ENCODE measurements around the gene TMC1. TPM values are rescaled to one million over a fixed set of nuclear protein-coding genes. Genes with fewer than 3 reads are reported as not detected.

Gene TMC1
- total and polyA plus RNA-seq, 4 experiments from 2014 or later: not detected

DNA sequence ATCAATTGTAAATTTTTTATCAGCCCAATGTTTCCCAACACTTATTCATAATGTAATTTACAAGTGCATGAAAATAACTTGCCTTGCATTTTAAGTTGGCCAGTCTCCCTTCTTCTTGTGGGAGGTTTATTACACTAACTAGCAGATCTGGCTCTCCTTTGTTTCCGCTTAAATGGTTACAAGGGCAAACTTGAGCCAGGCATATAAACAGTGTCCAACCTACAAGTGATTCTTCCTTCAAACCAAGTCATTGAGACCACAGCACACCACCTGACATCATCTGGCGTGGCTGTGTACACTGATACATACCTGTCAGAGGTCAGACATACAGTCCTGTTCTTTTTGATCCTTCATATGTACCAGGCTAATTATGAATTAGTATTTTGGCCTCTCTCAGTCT, 351.3 kb downstream of the TMC1 start:
- CTCF ChIA-PET (ENCODE audit: partially characterized antibody): no interaction called here
- no peak overlapping the region for H3K4me3 ChIP-seq (ENCODE audit: low read length in 2 of 2)
- no peaks in the 10 kb centered on the region for H3K36me3 Mint-ChIP-seq

DNA sequence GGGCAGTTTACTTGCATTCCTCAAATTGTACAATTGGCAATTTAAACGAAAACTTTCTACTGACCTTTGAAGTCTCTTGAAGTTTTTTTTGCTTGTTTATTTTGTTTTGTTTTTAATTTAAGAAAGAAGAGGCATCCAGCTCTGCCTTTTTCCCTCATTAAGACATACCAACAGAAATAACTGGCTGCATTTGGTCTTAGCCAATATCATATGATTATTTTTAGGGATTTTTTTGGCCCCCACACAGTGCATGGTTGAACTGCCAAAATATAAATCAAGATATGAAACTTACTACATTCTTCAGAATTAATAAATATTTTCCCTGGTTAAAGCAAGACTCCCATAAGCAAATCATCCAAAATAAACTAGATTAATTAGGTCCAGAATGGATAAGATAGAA, 352.0 kb downstream of the TMC1 start:
- no peak overlapping the region for H3K4me3 Mint-ChIP-seq
- CTCF ChIA-PET (ENCODE audit: partially characterized antibody): no interaction called here
- H3K9me3 Mint-ChIP-seq: no peaks in the 10 kb centered on the region

More for the DNA sequence above, 351.3 kb downstream of the TMC1 start:
- intact Hi-C loops (cut with micrococcal nuclease): no loop called here
- H3K27me3 ChIP-seq (ENCODE audit: insufficient read depth, low read length): no peaks in the 10 kb centered on the region
- H3K27me3 Mint-ChIP-seq: peaks cover 4% of the 10 kb centered on the region in 2 donors
- no peak overlapping the region for H3K27ac Mint-ChIP-seq
- no peak overlapping the region for H3K4me3 Mint-ChIP-seq
- H3K9me3 ChIP-seq (ENCODE audit: control insufficient read depth in 1 of 2, low read length in 2 of 2): no peaks in the 10 kb centered on the region
- no peaks in the 10 kb centered on the region for H3K4me1 ChIP-seq (ENCODE audit: insufficient read depth, low read length)
- DNase-seq: no peak
- H3K27ac ChIP-seq (ENCODE audit: low read depth, low read length): no peak overlapping the region
- POLR2A ChIA-PET (ENCODE audit: partially characterized antibody): no interaction called here
- H3K4me1 Mint-ChIP-seq: no peaks in the 10 kb centered on the region
- H3K9me3 Mint-ChIP-seq: peaks cover 0 to 2% (median 0%) of the 10 kb centered on the region in 8 donors
- H3K36me3 ChIP-seq (ENCODE audit: insufficient read depth, low read length): no peaks in the 10 kb centered on the region

DNA sequence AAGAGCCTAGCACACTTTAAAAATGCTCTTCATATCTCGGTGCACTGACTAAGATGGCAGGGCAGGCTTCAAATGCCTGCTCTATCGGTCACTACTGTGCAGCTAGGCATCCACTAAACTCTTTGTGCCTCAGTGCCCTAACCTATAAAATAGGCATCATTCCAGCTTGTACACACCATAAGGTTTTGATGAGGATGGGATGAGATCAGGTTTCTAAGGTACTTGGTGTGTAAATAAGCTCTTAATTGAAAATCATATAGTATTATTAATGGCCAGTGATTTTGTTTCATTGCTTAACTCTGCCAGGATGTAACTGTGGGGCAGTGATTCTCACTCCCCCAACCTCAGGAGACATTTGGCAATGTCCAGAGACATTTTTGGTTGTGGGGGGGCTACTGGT, 352.9 kb downstream of the TMC1 start:
- Mint-ChIP-seq H3K27ac (no peak overlapping the region), H3K36me3 (no peaks in the 10 kb centered on the region), H3K27me3 (peaks cover 2% of the 10 kb centered on the region in 2 donors), H3K9me3 (no peaks in the 10 kb centered on the region), H3K4me1 (no peaks in the 10 kb centered on the region), H3K4me3 (no peak overlapping the region)
- no peaks in the 10 kb centered on the region for H3K9me3 ChIP-seq (ENCODE audit: control insufficient read depth in 1 of 2, low read length in 2 of 2)
- H3K27me3 ChIP-seq (ENCODE audit: insufficient read depth, low read length): no peaks in the 10 kb centered on the region
- no peak for DNase-seq
- H3K27ac ChIP-seq (ENCODE audit: low read depth, low read length): no peak overlapping the region
- intact Hi-C loops (cut with micrococcal nuclease): no loop called here
- ChIA-PET CTCF (ENCODE audit: partially characterized antibody) (no interaction called here), POLR2A (ENCODE audit: partially characterized antibody) (no interaction called here)
- H3K4me3 ChIP-seq (ENCODE audit: low read length in 2 of 2): no peak overlapping the region
- no peaks in the 10 kb centered on the region for H3K4me1 ChIP-seq (ENCODE audit: insufficient read depth, low read length)
- H3K36me3 ChIP-seq (ENCODE audit: insufficient read depth, low read length): no peaks in the 10 kb centered on the region

More for the DNA sequence above, 352.0 kb downstream of the TMC1 start:
- no peak overlapping the region for H3K27ac Mint-ChIP-seq
- H3K9me3 ChIP-seq (ENCODE audit: control insufficient read depth in 1 of 2, low read length in 2 of 2): no peaks in the 10 kb centered on the region
- intact Hi-C loops (cut with micrococcal nuclease): no loop called here
- POLR2A ChIA-PET (ENCODE audit: partially characterized antibody): no interaction called here
- H3K27me3 Mint-ChIP-seq: peaks cover 2 to 4% of the 10 kb centered on the region in 2 donors
- H3K36me3 ChIP-seq (ENCODE audit: insufficient read depth, low read length): no peaks in the 10 kb centered on the region
- no peak overlapping the region for H3K4me3 ChIP-seq (ENCODE audit: low read length in 2 of 2)
- no peaks in the 10 kb centered on the region for H3K27me3 ChIP-seq (ENCODE audit: insufficient read depth, low read length)
- no peak overlapping the region for H3K27ac ChIP-seq (ENCODE audit: low read depth, low read length)
- no peak for DNase-seq
- H3K4me1 ChIP-seq (ENCODE audit: insufficient read depth, low read length): no peaks in the 10 kb centered on the region
- H3K4me1 Mint-ChIP-seq: no peaks in the 10 kb centered on the region
- H3K36me3 Mint-ChIP-seq: no peaks in the 10 kb centered on the region

DNA sequence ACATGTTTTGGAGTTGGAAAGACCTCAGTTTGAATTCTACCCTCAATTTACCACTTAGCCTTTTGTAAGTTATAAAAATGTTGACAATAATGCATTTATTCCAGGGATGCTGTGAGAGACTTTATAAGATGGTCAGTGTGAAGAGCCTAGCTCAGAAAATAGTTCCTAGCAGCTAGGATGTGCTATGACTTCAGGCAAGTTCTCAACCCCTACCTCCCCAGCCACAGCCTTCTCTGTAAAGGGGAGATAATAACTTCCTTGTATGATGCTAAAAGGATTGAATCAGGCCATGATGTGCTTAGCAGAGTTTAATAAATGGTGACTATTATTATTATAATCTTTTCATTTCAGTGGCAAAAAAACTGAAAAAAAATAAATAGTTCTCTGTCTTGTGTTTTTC, 353.8 kb downstream of the TMC1 start:
- Mint-ChIP-seq H3K4me3 (no peak overlapping the region), H3K27ac (no peak overlapping the region), H3K36me3 (no peaks in the 10 kb centered on the region), H3K27me3 (peaks cover 2% of the 10 kb centered on the region in 2 donors), H3K9me3 (no peaks in the 10 kb centered on the region), H3K4me1 (no peaks in the 10 kb centered on the region)
- DNase-seq: no peak
- Histone ChIP-seq H3K36me3 (ENCODE audit: insufficient read depth, low read length) (no peaks in the 10 kb centered on the region), H3K27me3 (ENCODE audit: insufficient read depth, low read length) (no peaks in the 10 kb centered on the region), H3K4me1 (ENCODE audit: insufficient read depth, low read length) (no peaks in the 10 kb centered on the region), H3K4me3 (ENCODE audit: low read length in 2 of 2) (no peak overlapping the region), H3K27ac (ENCODE audit: low read depth, low read length) (no peak overlapping the region), H3K9me3 (ENCODE audit: control insufficient read depth in 1 of 2, low read length in 2 of 2) (no peaks in the 10 kb centered on the region)
- ChIA-PET POLR2A (ENCODE audit: partially characterized antibody) (no interaction called here), CTCF (ENCODE audit: partially characterized antibody) (no interaction called here)
- intact Hi-C loops (cut with micrococcal nuclease): no loop called here

DNA sequence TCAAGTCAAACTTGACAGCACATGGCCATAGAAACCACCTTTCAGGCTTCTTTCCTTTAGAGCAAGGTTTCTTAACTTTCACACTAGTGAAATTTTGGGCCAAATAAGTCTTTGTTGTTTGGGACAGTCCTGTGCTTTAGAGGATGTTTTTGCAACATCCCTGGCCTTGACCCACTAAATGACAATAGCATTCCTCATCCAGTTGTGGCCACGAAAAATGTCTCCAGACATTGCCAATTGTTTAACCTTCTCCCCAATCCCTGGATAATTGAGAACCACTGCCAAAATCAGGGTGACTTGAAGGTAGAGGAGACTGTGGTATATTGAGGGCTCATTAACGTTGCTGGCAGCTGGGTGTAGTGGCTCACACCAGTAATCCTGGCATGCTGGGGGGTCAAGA, 359.4 kb downstream of the TMC1 start:
- Mint-ChIP-seq H3K9me3 (no peaks in the 10 kb centered on the region), H3K36me3 (no peaks in the 10 kb centered on the region), H3K27ac (no peak overlapping the region), H3K27me3 (peaks cover 0 to 2% of the 10 kb centered on the region in 2 donors), H3K4me1 (no peaks in the 10 kb centered on the region), H3K4me3 (no peak overlapping the region)
- Histone ChIP-seq H3K27ac (ENCODE audit: low read depth, low read length) (no peak overlapping the region), H3K4me1 (ENCODE audit: insufficient read depth, low read length) (no peaks in the 10 kb centered on the region), H3K36me3 (ENCODE audit: insufficient read depth, low read length) (no peaks in the 10 kb centered on the region), H3K4me3 (ENCODE audit: low read length in 2 of 2) (no peak overlapping the region), H3K27me3 (ENCODE audit: insufficient read depth, low read length) (no peaks in the 10 kb centered on the region), H3K9me3 (ENCODE audit: control insufficient read depth in 1 of 2, low read length in 2 of 2) (no peaks in the 10 kb centered on the region)
- DNase-seq: no peak
- intact Hi-C loops (cut with micrococcal nuclease): no loop called here
- CTCF ChIA-PET (ENCODE audit: partially characterized antibody): no interaction called here
- POLR2A ChIA-PET (ENCODE audit: partially characterized antibody): no interaction called here

DNA sequence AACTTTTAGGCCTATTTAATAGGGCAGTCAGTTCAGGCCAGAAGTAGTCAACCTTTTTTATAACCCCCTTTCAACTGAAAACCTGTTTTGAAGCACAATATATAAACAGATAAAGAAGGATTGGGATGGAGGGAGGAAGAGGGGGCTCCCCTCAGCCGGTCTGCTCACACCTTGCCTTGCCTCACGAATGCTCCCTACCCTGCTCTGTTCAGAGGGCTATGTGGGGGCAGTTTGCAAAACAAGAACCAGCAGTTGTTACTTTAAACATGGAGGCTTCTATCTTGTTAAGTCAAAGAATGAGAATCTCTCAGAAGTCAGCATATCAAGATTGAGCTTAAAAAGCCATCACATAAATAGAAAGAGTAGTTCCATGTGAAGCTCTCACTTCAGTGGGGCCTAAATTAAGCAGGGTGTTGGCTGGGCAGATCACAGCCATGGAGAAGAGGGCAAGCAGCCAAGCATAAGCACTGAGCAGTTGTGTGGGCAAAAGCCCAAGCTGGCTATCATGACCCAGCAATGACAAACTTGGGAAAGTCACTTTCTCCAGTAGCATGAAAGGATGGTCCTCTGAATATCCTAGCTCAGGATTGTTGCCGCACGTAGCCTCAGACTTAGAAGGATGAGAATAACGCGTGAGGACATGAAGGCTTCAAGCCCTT, 360.8 kb downstream of the TMC1 start:
- H3K9me3 Mint-ChIP-seq: no peaks in the 10 kb centered on the region
- peaks cover 1 to 2% of the 10 kb centered on the region in 2 donors for H3K27me3 Mint-ChIP-seq
- Histone ChIP-seq H3K4me3 (ENCODE audit: low read length in 2 of 2) (no peak overlapping the region), H3K4me1 (ENCODE audit: insufficient read depth, low read length) (no peaks in the 10 kb centered on the region), H3K36me3 (ENCODE audit: insufficient read depth, low read length) (no peaks in the 10 kb centered on the region), H3K27me3 (ENCODE audit: insufficient read depth, low read length) (no peaks in the 10 kb centered on the region), H3K9me3 (ENCODE audit: control insufficient read depth in 1 of 2, low read length in 2 of 2) (no peaks in the 10 kb centered on the region), H3K27ac (ENCODE audit: low read depth, low read length) (no peak overlapping the region)
- intact Hi-C loops (cut with micrococcal nuclease): no loop called here
- DNase-seq: no peak
- POLR2A ChIA-PET (ENCODE audit: partially characterized antibody): no interaction called here
- H3K4me3 Mint-ChIP-seq: no peak overlapping the region
- no peaks in the 10 kb centered on the region for H3K36me3 Mint-ChIP-seq
- CTCF ChIA-PET (ENCODE audit: partially characterized antibody): no interaction called here
- no peak overlapping the region for H3K27ac Mint-ChIP-seq
- H3K4me1 Mint-ChIP-seq: no peaks in the 10 kb centered on the region

DNA sequence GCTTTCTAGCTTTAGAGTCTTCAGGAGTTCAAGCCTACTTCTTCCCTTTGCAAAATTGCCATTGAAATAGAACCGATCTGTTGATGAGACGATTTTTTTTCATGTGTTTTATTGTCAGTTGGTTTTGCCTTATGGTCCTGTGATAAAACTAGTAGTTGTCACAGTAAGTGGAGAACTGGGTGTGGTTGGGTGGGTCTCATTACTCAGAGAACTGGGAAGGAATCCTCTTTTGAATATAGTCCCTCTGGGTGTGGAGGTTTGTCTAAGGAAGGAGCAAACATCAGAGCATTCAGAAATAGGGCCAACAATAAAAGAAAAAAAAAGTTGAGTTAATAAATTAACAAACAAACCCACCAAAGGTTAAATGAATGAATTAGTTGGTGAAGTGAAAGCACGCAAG, 362.5 kb downstream of the TMC1 start:
- CTCF ChIA-PET (ENCODE audit: partially characterized antibody): no interaction called here
- no peaks in the 10 kb centered on the region for H3K9me3 ChIP-seq (ENCODE audit: control insufficient read depth in 1 of 2, low read length in 2 of 2)
- H3K27me3 ChIP-seq (ENCODE audit: insufficient read depth, low read length): no peaks in the 10 kb centered on the region
- H3K4me3 Mint-ChIP-seq: no peak overlapping the region
- H3K27ac Mint-ChIP-seq: no peak overlapping the region
- no peak for DNase-seq
- no peaks in the 10 kb centered on the region for H3K4me1 ChIP-seq (ENCODE audit: insufficient read depth, low read length)
- peaks cover 1 to 2% of the 10 kb centered on the region in 2 donors for H3K27me3 Mint-ChIP-seq
- intact Hi-C loops (cut with micrococcal nuclease): no loop called here
- H3K27ac ChIP-seq (ENCODE audit: low read depth, low read length): no peak overlapping the region
- no peaks in the 10 kb centered on the region for H3K4me1 Mint-ChIP-seq
- H3K36me3 Mint-ChIP-seq: no peaks in the 10 kb centered on the region
- no peaks in the 10 kb centered on the region for H3K36me3 ChIP-seq (ENCODE audit: insufficient read depth, low read length)
- POLR2A ChIA-PET (ENCODE audit: partially characterized antibody): no interaction called here
- H3K9me3 Mint-ChIP-seq: no peaks in the 10 kb centered on the region
- H3K4me3 ChIP-seq (ENCODE audit: low read length in 2 of 2): no peak overlapping the region

DNA sequence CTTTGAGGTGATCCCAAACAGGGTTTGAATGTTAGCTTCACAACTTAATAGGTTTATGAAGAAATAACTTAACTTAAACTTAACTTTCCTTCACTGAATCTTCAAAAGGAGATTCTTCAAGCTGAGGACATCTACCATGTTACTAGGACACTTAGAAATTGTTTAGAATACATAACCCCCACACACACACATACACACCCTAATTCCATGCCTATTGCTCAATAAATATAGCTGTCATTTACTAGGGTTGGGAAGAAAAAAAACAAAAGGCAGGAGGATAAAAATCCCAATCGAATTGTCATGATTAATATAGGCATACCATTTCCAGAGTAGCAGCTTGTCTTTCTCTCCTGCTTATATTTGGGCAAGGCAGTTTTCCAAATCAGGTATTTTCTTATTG, 363.1 kb downstream of the TMC1 start:
- CTCF ChIA-PET (ENCODE audit: partially characterized antibody): no interaction called here
- POLR2A ChIA-PET (ENCODE audit: partially characterized antibody): no interaction called here
- no peaks in the 10 kb centered on the region for H3K36me3 Mint-ChIP-seq

More for the DNA sequence above, 363.1 kb downstream of the TMC1 start:
- no peaks in the 10 kb centered on the region for H3K4me1 Mint-ChIP-seq
- no peak overlapping the region for H3K4me3 ChIP-seq (ENCODE audit: low read length in 2 of 2)
- no peaks in the 10 kb centered on the region for H3K27me3 ChIP-seq (ENCODE audit: insufficient read depth, low read length)
- H3K9me3 Mint-ChIP-seq: no peaks in the 10 kb centered on the region
- intact Hi-C loops (cut with micrococcal nuclease): no loop called here
- no peak overlapping the region for H3K4me3 Mint-ChIP-seq
- H3K27me3 Mint-ChIP-seq: peaks cover 1 to 2% of the 10 kb centered on the region in 2 donors
- no peak overlapping the region for H3K27ac ChIP-seq (ENCODE audit: low read depth, low read length)
- H3K4me1 ChIP-seq (ENCODE audit: insufficient read depth, low read length): no peaks in the 10 kb centered on the region
- DNase-seq: no peak
- H3K27ac Mint-ChIP-seq: no peak overlapping the region
- H3K9me3 ChIP-seq (ENCODE audit: control insufficient read depth in 1 of 2, low read length in 2 of 2): no peaks in the 10 kb centered on the region
- no peaks in the 10 kb centered on the region for H3K36me3 ChIP-seq (ENCODE audit: insufficient read depth, low read length)

Measured in CD4-positive, alpha-beta memory T cell (primary cell).